Heart left ventricle (tissue), 13 donors: ENCODE results near the gene CBR1.

Experiments
- POLR2A ChIP-seq, 2 donors: fragments of 450-650 bp; IDR thresholded peaks; one replicate each; pipeline ENCODE4 v1.6.1; 2017; ENCODE audit warnings: antibody characterized with exemption in 2 of 2, mild to moderate bottlenecking in 2 of 2, moderate library complexity in 2 of 2
- TF ChIP-seq, protein P1 (sequence below), 12 donors: fragments of 200-600 bp; sonication (generic) in 4 of 12; IDR thresholded peaks; one replicate each; pipeline versions ENCODE4 v1.5.0 to v1.8.0; 2018 to 2022; ENCODE audit warnings: antibody characterized with exemption in 12 of 12, mild to moderate bottlenecking in 5 of 12
- donor health status: ischemic (EF 13 %, LVEDD 7.1; RV severe dilation, severe dysfunction).
- donor health status: DM: no; HTN: yes; CAD: no.
- donor health status: DM: no; HTN: no; CAD: no.
- donor health status: ischemic (EF 25% LVEDD 6.9; RV normal size, moderate dysfunction).
- donor health status: ischemic (EF 25% LVEDD 5.7; RV mildly dilated, moderate dysfunction).
- donor health status: ischemic (EF 35%, LVEDD 5.7; RV mildly dilated, moderate dysfunction).
- donor health status: nonischemic (EF 11% LVEDD 7.7; RV severe dilation, severe dysfunction).
- donor health status: DM: yes; HTN: yes; CAD: no.
- donor health status: PGD.
- donor health status: ischemic (EF 29% LVEDD 5.4; RV normal size, mild dysfunction).
- donor health status: nonischemic (EF 23%, LVEDD 6.1; RV moderate dilation, normal function).

DNA sequence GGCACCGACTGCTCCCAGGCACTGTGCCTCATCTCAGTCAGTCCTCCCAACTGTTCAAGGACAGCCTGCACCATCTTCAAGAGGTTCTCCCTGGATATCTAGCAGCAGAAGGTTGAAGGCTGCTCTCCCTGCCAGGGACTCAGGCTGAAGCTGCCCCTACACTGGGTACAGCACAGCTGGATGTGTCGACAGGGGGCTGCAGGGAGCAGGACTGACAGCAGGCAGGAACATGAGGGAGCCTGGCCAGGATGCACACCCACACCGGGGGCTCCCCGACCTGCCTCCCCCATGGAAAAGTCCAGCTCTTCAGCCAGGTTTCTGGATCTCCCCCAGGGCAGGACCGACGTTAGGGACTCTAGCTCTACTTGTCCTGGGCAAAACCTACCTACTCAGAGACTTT is 30.0 kb upstream of the CBR1 start:
- TF ChIP-seq POLR2A (IDR thresholded peaks at IDR 0.05) = no peak
- TF ChIP-seq, protein P1, sequence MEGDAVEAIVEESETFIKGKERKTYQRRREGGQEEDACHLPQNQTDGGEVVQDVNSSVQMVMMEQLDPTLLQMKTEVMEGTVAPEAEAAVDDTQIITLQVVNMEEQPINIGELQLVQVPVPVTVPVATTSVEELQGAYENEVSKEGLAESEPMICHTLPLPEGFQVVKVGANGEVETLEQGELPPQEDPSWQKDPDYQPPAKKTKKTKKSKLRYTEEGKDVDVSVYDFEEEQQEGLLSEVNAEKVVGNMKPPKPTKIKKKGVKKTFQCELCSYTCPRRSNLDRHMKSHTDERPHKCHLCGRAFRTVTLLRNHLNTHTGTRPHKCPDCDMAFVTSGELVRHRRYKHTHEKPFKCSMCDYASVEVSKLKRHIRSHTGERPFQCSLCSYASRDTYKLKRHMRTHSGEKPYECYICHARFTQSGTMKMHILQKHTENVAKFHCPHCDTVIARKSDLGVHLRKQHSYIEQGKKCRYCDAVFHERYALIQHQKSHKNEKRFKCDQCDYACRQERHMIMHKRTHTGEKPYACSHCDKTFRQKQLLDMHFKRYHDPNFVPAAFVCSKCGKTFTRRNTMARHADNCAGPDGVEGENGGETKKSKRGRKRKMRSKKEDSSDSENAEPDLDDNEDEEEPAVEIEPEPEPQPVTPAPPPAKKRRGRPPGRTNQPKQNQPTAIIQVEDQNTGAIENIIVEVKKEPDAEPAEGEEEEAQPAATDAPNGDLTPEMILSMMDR (IDR thresholded peaks at IDR 0.05) = no peak
